Measurements from ENCODE around the gene THSD4. TPM values are rescaled to one million over a fixed set of nuclear protein-coding genes. Genes with fewer than 3 reads are reported as not detected.
"Not testable (repeated sequence)": the region's sequence is repeated elsewhere in the genome, so short reads cannot be mapped to it uniquely, and the experiment has no call there.

Gene THSD4
- total RNA-seq, 1 experiment from 2014 or later: 6.4 TPM

GRCh38 chr15:71149646-71150557, 34.6 kb downstream of the THSD4 start:
- no peak for DNase-seq (ENCODE audit: low spot score)

- no peak for DNase-seq (ENCODE audit: low spot score)
Observed at GRCh38 chr15:71151081-71151480, 35.8 kb downstream of the THSD4 start.

GRCh38 chr15:71152542-71152941, 37.3 kb downstream of the THSD4 start:
- no peak for DNase-seq (ENCODE audit: low spot score)

GRCh38 chr15:71153823-71154524, 38.7 kb downstream of the THSD4 start:
- no peak for DNase-seq (ENCODE audit: low spot score)

GRCh38 chr15:71154607-71155200, 39.4 kb downstream of the THSD4 start:
- no peak for DNase-seq (ENCODE audit: low spot score)

- DNase-seq (ENCODE audit: low spot score): no peak
Observed at GRCh38 chr15:71155534-71155933, 40.3 kb downstream of the THSD4 start.

GRCh38 chr15:71160976-71161375, 45.7 kb downstream of the THSD4 start:
- no peak for DNase-seq (ENCODE audit: low spot score)

- no peak for DNase-seq (ENCODE audit: low spot score)
Observed at GRCh38 chr15:71162309-71162708, 47.0 kb downstream of the THSD4 start.

- not testable (repeated sequence) for DNase-seq (ENCODE audit: low spot score)
Observed at GRCh38 chr15:71164606-71165005, 49.3 kb downstream of the THSD4 start.

- DNase-seq (ENCODE audit: low spot score): no peak
Observed at GRCh38 chr15:71167445-71168165, 52.3 kb downstream of the THSD4 start.

- no peak for DNase-seq (ENCODE audit: low spot score)
Observed at GRCh38 chr15:71168166-71168834, 53.0 kb downstream of the THSD4 start.

GRCh38 chr15:71170163-71170562, 54.9 kb downstream of the THSD4 start:
- DNase-seq (ENCODE audit: low spot score): no peak

- no peak for DNase-seq (ENCODE audit: low spot score)
Observed at GRCh38 chr15:71171195-71171594, 55.9 kb downstream of the THSD4 start.

GRCh38 chr15:71174360-71174759, 59.1 kb downstream of the THSD4 start:
- DNase-seq (ENCODE audit: low spot score): not testable (repeated sequence)

GRCh38 chr15:71180986-71181853, 65.9 kb downstream of the THSD4 start:
- no peak for DNase-seq (ENCODE audit: low spot score)

- DNase-seq (ENCODE audit: low spot score): no peak
Observed at GRCh38 chr15:71182522-71182921, 67.3 kb downstream of the THSD4 start.

- no peak for DNase-seq (ENCODE audit: low spot score)
Observed at GRCh38 chr15:71183063-71183462, 67.8 kb downstream of the THSD4 start.

- DNase-seq (ENCODE audit: low spot score): no peak
Observed at GRCh38 chr15:71185706-71186105, 70.4 kb downstream of the THSD4 start.

- no peak for DNase-seq (ENCODE audit: low spot score)
Observed at GRCh38 chr15:71186267-71186666, 71.0 kb downstream of the THSD4 start.

- no peak for DNase-seq (ENCODE audit: low spot score)
Observed at GRCh38 chr15:71187078-71187477, 71.8 kb downstream of the THSD4 start.
